PC-3 (cell line): ENCODE measurements around the gene BCAS1.

Experiments
- CTCF ChIP-seq: fragments of 300-600 bp; sonication (generic); conservative IDR thresholded peaks from 2 replicates; pipeline ENCODE4 v1.5.1; 2017; ENCODE audit warnings: antibody characterized with exemption, low read depth, mild to moderate bottlenecking, low read length
- EZH2 ChIP-seq: fragments of 300-600 bp; sonication (generic); IDR thresholded peaks from one replicate; pipeline ENCODE4 v1.6.1; 2017; ENCODE audit warnings: antibody characterized with exemption, mild to moderate bottlenecking, low read length; ENCODE audit not compliant: unreplicated experiment
- EZH2phosphoT487 ChIP-seq: fragments of 300-600 bp; sonication (generic); IDR thresholded peaks from 2 replicates; pipeline ENCODE4 v1.6.1; 2018; ENCODE audit warnings: mild to moderate bottlenecking, antibody characterized with exemption, low read length, borderline replicate concordance

- TF ChIP-seq CTCF, result no peak
- no peak for TF ChIP-seq EZH2
- no peak for TF ChIP-seq EZH2phosphoT487
These were observed 166.8 kb downstream of the BCAS1 start for GRCh38 chr20:53903652-53903987.
